GM15510 (cell line): Measurements from ENCODE around the gene ZKSCAN5.

ENCODE experiments used
- POLR2A ChIP-seq: IDR thresholded peaks from 3 replicates; pipeline ENCODE4 v1.6.1; 2011; ENCODE audit warnings: borderline replicate concordance; ENCODE audit not compliant: insufficient read length; ENCODE audit errors: extremely low read depth

The ZKSCAN5 gene

DNA sequence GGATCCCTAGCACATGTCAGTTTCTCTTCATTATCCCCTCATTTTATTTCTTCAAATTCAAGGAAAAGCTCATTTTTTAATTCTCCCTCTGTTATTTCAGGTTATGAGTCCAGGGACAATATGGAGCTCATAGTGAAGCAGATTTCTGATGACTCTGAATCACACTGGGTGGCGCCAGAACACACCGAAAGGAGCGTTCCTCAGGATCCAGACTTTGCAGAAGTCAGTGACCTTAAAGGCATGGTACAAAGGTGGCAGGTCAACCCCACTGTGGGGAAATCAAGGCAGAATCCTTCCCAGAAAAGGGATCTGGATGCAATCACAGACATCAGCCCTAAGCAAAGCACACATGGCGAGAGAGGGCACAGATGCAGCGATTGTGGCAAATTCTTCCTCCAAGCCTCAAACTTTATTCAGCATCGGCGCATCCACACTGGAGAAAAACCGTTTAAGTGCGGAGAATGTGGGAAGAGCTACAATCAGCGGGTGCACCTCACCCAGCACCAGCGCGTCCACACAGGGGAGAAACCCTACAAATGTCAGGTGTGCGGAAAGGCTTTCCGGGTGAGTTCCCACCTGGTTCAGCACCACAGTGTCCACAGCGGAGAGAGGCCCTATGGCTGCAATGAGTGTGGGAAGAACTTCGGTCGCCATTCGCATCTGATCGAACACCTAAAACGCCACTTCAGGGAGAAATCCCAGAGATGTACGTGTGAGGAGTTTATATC is 21.4 kb downstream of the ZKSCAN5 start:
- TF ChIP-seq POLR2A, result no peak

DNA sequence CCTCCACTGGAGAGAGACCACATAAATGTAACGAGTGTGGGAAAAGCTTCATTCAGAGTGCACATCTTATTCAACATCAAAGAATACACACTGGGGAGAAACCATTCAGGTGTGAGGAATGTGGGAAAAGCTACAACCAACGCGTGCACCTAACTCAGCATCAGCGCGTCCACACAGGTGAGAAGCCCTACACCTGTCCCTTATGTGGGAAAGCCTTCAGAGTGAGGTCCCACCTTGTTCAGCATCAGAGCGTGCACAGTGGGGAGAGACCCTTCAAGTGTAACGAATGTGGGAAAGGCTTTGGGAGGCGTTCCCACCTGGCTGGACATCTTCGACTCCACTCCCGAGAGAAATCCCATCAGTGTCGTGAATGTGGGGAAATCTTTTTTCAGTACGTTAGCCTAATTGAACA is 26.9 kb downstream of the ZKSCAN5 start:
- TF ChIP-seq POLR2A, result no peak

DNA sequence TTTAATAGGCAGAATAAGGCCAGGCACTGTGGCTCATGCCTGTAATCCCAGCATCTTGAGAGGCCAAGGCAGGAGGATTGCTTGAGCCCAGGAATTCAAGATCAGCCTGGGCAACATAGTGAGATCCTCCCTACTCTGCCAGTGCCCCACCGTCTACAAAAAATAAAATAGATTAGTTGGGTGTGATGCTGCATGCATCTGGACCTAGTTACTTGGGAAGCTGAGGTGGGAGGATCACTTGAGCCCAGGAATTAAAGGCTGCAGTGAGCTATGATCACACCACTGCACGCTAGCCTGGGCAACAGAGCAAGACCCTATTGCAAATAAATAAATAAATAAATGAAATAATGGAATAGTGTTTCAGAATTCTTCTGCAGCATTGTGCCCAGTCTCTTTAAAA is 31.2 kb downstream of the ZKSCAN5 start:
- TF ChIP-seq POLR2A, result no peak

GRCh38 chr7:99539213-99539811 is 34.9 kb downstream of the ZKSCAN5 start:
- no peak for TF ChIP-seq POLR2A

DNA sequence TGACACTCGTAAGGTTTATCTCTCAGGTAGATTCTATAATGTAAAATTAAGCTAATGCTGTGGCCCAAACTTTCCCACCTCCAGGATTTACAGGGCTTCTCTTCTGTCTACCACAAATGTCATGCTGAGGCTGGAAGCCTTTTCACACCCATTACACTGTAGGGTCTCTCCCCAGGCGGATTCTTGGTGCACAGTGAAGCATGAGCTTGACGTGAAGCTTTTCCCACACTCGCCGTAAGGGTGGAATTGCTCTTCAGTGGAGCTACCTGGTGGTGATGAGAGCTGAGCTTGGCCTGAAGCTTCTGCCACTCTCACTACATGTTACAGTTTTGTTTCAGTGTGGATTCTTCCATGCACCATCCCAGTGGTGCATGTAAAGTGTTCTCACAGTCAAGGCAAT is 36.1 kb downstream of the ZKSCAN5 start:
- TF ChIP-seq POLR2A, result no peak

- TF ChIP-seq POLR2A, result no peak
Measured at GRCh38 chr7:99541212-99541611, 36.8 kb downstream of the ZKSCAN5 start.

GRCh38 chr7:99543081-99543671 is 38.7 kb downstream of the ZKSCAN5 start:
- no peak for TF ChIP-seq POLR2A

DNA sequence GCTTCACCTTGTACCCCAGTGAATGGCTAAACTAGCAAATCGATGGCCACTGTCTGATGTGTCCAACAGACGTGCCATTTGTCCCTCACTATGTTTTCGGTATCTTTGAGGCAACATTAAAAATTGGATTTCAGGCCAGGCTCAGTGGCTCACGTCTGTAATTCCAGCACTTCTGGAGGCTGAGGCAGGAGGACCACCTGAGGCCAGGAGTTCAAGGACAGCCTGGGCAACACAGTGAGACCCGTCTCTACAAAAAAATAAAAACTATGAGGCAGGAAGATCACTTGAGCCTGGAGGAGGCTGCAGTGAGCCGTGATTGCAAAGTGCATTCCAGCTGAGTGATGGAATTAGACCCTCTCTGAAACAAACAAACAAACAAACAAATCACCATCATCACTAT is 39.5 kb downstream of the ZKSCAN5 start:
- no peak for TF ChIP-seq POLR2A

DNA sequence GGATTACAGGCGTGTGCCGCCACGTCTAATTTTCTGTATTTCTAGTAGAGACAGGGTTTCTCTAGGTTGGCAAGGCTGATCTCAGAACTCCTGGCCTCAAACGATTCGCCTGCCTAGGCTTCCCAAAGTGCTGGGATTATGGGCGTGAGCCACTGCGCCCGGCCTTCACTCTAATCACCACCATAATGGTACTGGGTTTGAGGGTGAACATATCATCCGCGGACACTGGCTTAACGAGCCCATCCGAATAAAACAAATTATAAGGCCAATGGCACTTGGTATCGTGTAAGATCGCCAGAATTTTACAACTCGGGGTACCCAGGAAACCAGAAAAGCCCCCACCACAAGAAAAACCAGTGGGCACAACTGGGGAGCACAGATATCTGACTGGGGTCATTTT is 46.9 kb downstream of the ZKSCAN5 start:
- TF ChIP-seq POLR2A, result no peak

DNA sequence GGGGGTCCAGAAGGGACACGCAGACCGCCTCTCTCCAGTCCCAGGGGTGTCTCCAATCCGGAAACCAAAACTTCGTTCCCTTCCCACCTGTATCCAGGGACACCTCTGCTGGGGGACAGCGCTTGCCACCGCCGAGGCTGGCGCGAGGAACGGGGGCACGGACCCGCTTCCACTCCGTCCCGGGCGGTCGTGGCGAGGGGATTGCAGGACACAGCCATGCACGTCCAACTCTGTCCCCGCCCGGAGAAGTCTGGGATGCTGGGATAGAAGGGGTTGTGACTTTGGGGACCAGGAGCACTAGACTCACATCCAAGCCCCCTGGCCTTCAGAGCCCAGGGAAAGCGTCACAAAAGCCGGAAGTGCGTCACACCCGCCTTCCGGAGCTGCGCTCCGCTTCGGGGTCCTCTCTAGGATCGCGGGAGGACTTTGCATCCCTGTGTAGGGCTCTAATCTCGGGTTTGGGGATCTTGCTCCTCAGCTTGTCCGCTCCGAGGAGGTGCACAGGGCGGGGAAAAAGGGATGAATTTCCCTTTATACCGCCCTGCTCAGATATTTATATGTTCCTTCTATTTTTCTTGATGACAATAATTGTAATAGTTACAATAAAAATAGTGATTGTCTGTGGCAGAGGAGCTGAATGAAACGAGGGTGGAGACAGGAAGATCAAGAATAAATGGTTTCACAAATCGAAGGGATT is 47.5 kb downstream of the ZKSCAN5 start, which contains the start of gene FAM200A:
Gene FAM200A, minus strand, starts transcription at position 348 of the 697 bp plus-strand sequence. CDS start 3,707 bp downstream, outside the sequence.
- TF ChIP-seq POLR2A, result peak; percentile 86

- no peak for TF ChIP-seq POLR2A
Measured at GRCh38 chr7:99553039-99553438, 48.6 kb downstream of the ZKSCAN5 start.

DNA sequence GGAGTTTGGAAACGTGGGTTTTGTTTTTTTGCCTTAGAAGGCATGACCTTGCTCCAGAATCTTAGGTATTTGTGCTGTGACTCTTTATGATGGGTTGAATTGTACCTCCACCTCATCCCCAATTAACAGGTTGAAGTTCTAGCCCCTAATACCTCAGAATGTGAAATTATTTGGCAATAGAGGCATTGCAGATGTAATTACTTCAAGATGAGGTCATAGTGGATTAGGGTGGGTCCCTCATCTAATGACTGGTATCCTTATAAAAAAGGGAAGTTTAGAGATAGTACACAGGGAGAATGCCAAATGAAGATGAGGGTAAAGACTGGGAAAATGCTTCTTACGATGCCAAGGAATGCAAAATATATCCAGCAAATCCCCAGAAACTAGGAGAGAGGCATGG is 50.5 kb downstream of the ZKSCAN5 start:
- TF ChIP-seq POLR2A, result no peak

GRCh38 chr7:99557196-99557607 is 52.7 kb downstream of the ZKSCAN5 start:
- no peak for TF ChIP-seq POLR2A

- TF ChIP-seq POLR2A, result no peak
Measured at GRCh38 chr7:99557940-99558305, 53.5 kb downstream of the ZKSCAN5 start.
